Measurements from ENCODE around the gene GSDMA.

- TF ChIP-seq CTCF (IDR thresholded peaks at IDR 0.05; ENCODE audit: low read depth, low read length, missing input control) = no peak
- TF ChIP-seq ATF3 (IDR thresholded peaks at IDR 0.05) = no peak
- no peak for TF ChIP-seq GABPA (IDR thresholded peaks at IDR 0.05 in 1 of 2, conservative IDR thresholded peaks at IDR 0.05 in 1 of 2)
- TF ChIP-seq ZBTB33 (IDR thresholded peaks at IDR 0.05) = no peak
- TF ChIP-seq TAF1 (conservative IDR thresholded peaks at IDR 0.05) = no peak
Observed at GRCh38 chr17:40019140-40019991, 56.6 kb downstream of the GSDMA start.
